NB4 (cell line): Measurements from ENCODE around the gene DGCR2.

Experiments
- POLR2A ChIP-seq: IDR thresholded peaks from 2 replicates; pipeline ENCODE4 v1.6.1; 2011; ENCODE audit warnings: mild to moderate bottlenecking; ENCODE audit not compliant: insufficient read length; ENCODE audit errors: extremely low read depth
- TF ChIP-seq, protein P1 (sequence below): IDR thresholded peaks from one replicate; pipeline ENCODE4 v1.5.1; 2012; ENCODE audit warnings: low read depth, low read length

GRCh38 chr22:19036523-19037273 lies 85.5 kb downstream of the DGCR2 start:
- TF ChIP-seq, protein P1, sequence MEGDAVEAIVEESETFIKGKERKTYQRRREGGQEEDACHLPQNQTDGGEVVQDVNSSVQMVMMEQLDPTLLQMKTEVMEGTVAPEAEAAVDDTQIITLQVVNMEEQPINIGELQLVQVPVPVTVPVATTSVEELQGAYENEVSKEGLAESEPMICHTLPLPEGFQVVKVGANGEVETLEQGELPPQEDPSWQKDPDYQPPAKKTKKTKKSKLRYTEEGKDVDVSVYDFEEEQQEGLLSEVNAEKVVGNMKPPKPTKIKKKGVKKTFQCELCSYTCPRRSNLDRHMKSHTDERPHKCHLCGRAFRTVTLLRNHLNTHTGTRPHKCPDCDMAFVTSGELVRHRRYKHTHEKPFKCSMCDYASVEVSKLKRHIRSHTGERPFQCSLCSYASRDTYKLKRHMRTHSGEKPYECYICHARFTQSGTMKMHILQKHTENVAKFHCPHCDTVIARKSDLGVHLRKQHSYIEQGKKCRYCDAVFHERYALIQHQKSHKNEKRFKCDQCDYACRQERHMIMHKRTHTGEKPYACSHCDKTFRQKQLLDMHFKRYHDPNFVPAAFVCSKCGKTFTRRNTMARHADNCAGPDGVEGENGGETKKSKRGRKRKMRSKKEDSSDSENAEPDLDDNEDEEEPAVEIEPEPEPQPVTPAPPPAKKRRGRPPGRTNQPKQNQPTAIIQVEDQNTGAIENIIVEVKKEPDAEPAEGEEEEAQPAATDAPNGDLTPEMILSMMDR, result no peak
- no peak for TF ChIP-seq POLR2A
